Stomach smooth muscle (tissue), 2 donors: ENCODE measurements around the gene NRG3.

Source experiments
- H3K27ac ChIP-seq: one replicate; pipeline ENCODE4 v1.7.0; 2013; ENCODE audit warnings: mild to moderate bottlenecking, low read length, inconsistent platforms
- H3K27me3 ChIP-seq, 2 donors: one replicate each; pipeline ENCODE4 v1.7.0; 2013; ENCODE audit warnings: low read length in 2 of 2; ENCODE audit not compliant: insufficient read depth in 2 of 2, control insufficient read depth in 1 of 2
- H3K36me3 ChIP-seq, 2 donors: one replicate each; pipeline ENCODE4 v1.7.0; 2013; ENCODE audit warnings: low read length in 2 of 2; ENCODE audit not compliant: control insufficient read depth in 2 of 2, insufficient read depth in 2 of 2
- H3K4me1 ChIP-seq: one replicate; pipeline ENCODE4 v1.7.0; 2013; ENCODE audit warnings: low read length; ENCODE audit not compliant: control insufficient read depth, insufficient read depth
- H3K4me3 ChIP-seq, 2 donors: one replicate each; pipeline ENCODE4 v1.7.0; 2013; ENCODE audit warnings: low read length in 2 of 2
- H3K9ac ChIP-seq, 2 donors: one replicate each; pipeline ENCODE4 v1.7.0; 2013; ENCODE audit warnings: low read length in 2 of 2, mild to moderate bottlenecking in 1 of 2
- H3K9me3 ChIP-seq, 2 donors: one replicate each; pipeline ENCODE4 v1.7.0; 2013; ENCODE audit warnings: low read length in 2 of 2; ENCODE audit not compliant: control insufficient read depth in 2 of 2
- donor health status: healthy.
- donor health status: Pancreatic carcinoma.

Gene NRG3

GRCh38 chr10:82150123-82150900 is 275.3 kb downstream of the NRG3 start:
- Histone ChIP-seq H3K9ac (no peak overlapping the region), H3K27ac (no peak overlapping the region), H3K4me1 (no peaks in the 10 kb centered on the region), H3K4me3 (no peak overlapping the region), H3K9me3 (no peaks in the 10 kb centered on the region), H3K27me3 (no peaks in the 10 kb centered on the region), H3K36me3 (no peaks in the 10 kb centered on the region)

DNA sequence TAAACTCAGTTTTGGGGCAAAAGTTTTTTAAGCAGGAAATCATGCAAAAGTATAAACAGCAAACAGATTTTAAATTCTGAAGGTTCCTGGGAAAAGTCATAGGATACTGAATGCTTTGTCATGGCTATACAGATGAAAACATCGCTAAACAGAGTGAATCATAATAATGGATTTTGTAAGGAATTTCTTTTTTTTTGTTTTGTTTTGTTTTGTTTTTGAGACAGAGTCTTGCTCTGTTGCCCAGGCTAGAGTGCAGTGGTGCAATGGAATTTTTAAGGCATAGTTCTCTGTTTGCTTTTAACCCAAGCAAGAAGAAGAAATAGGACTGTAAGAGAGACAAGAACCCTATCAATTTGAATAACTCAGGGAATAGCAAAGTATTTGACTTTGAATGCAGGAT is 285.3 kb downstream of the NRG3 start:
- Histone ChIP-seq H3K27ac (no peak overlapping the region), H3K9me3 (no peaks in the 10 kb centered on the region), H3K27me3 (no peaks in the 10 kb centered on the region)

DNA sequence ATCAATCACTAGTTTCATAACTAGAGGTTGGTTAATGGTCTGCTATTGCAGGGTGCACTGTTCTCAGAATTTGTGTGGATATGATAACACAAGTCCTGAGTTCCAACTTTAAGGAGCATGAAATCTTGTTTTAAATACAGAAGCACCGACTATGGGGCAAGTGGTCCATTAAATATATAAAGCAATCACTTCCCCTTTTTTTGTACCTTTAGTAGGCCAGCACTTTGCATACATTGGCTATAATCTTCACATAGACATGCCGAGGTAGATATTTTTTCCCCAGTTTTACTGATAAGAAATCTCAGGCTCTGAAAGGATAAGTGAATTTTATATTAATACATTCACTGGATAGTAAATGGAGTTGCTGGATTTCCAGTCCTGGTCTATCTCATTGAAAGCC is 286.3 kb downstream of the NRG3 start:
- H3K9ac ChIP-seq, result no peak overlapping the region
- H3K27ac ChIP-seq, result no peak overlapping the region
- no peaks in the 10 kb centered on the region for H3K36me3 ChIP-seq
- no peaks in the 10 kb centered on the region for H3K4me1 ChIP-seq
- H3K9me3 ChIP-seq, result no peaks in the 10 kb centered on the region
- H3K27me3 ChIP-seq, result no peaks in the 10 kb centered on the region
- H3K4me3 ChIP-seq, result no peak overlapping the region

More for the DNA sequence above, 285.3 kb downstream of the NRG3 start:
- Histone ChIP-seq H3K9ac (no peak overlapping the region), H3K4me1 (no peaks in the 10 kb centered on the region), H3K4me3 (no peak overlapping the region), H3K36me3 (no peaks in the 10 kb centered on the region)

GRCh38 chr10:82162549-82163195 is 287.7 kb downstream of the NRG3 start:
- Histone ChIP-seq H3K9ac (no peak overlapping the region), H3K27me3 (no peaks in the 10 kb centered on the region), H3K9me3 (no peaks in the 10 kb centered on the region), H3K4me1 (no peaks in the 10 kb centered on the region), H3K4me3 (no peak overlapping the region), H3K36me3 (no peaks in the 10 kb centered on the region), H3K27ac (no peak overlapping the region)

DNA sequence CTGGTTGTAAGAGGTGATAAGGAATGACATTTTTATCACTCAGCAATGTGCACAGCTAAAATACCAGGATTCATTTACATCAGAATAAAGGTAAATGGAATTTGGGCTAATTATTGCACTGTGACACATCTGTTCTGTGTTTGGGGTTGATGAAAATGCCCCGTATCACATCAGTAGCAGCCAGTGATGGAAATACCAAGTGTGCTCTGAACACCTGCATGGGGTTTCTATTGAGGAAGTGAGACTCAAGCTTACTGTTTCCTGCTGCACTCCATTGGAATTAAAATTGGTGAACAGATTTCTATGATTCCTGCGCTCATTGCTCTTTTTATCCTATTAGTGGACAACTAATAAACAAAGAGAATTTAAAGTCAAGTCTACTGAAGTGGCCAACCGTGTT is 296.9 kb downstream of the NRG3 start:
- Histone ChIP-seq H3K4me1 (no peaks in the 10 kb centered on the region), H3K9me3 (no peaks in the 10 kb centered on the region), H3K9ac (no peak overlapping the region), H3K36me3 (no peaks in the 10 kb centered on the region), H3K27ac (no peak overlapping the region), H3K4me3 (no peak overlapping the region), H3K27me3 (no peaks in the 10 kb centered on the region)

- Histone ChIP-seq H3K27me3 (no peaks in the 10 kb centered on the region), H3K9me3 (peaks cover 0 to 2% of the 10 kb centered on the region in 2 donors), H3K4me3 (no peak overlapping the region), H3K9ac (no peak overlapping the region), H3K27ac (no peak overlapping the region), H3K36me3 (no peaks in the 10 kb centered on the region), H3K4me1 (no peaks in the 10 kb centered on the region)
Measured at GRCh38 chr10:82176587-82176986, 301.6 kb downstream of the NRG3 start.

- H3K4me3 ChIP-seq, result no peak overlapping the region
Measured at GRCh38 chr10:82190432-82191260, 315.7 kb downstream of the NRG3 start.

DNA sequence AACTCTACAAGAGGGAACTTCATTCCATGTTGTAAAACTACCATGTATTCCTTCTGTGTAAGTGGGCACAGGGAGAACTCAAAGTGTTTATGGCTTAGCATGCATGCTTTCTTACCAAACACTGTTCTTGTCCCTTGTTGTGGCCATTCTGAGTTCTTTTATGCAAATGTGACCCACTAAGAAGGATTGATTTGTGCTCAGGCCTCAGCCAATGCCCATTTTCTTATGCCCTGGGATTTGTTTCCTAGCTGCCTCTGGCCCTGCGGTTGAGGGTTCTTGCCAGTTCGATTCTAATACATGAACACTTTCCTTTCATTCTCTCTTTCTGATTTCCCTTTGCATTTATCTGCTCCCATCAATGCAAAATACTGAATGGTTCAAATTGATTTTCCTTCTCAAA is 316.7 kb downstream of the NRG3 start:
- no peak overlapping the region for H3K27ac ChIP-seq
- H3K27me3 ChIP-seq, result no peaks in the 10 kb centered on the region
- no peak overlapping the region for H3K9ac ChIP-seq
- H3K9me3 ChIP-seq, result no peaks in the 10 kb centered on the region
- H3K4me1 ChIP-seq, result no peaks in the 10 kb centered on the region
- no peak overlapping the region for H3K4me3 ChIP-seq
- H3K36me3 ChIP-seq, result no peaks in the 10 kb centered on the region

More at GRCh38 chr10:82190432-82191260, 315.7 kb downstream of the NRG3 start:
- Histone ChIP-seq H3K36me3 (no peaks in the 10 kb centered on the region), H3K9ac (no peak overlapping the region), H3K9me3 (no peaks in the 10 kb centered on the region), H3K27ac (no peak overlapping the region), H3K4me1 (no peaks in the 10 kb centered on the region), H3K27me3 (no peaks in the 10 kb centered on the region)

- no peak overlapping the region for H3K27ac ChIP-seq
- no peaks in the 10 kb centered on the region for H3K9me3 ChIP-seq
- no peak overlapping the region for H3K4me3 ChIP-seq
- no peaks in the 10 kb centered on the region for H3K4me1 ChIP-seq
- no peaks in the 10 kb centered on the region for H3K27me3 ChIP-seq
- H3K9ac ChIP-seq, result no peak overlapping the region
- H3K36me3 ChIP-seq, result no peaks in the 10 kb centered on the region
Measured at GRCh38 chr10:82192665-82193064, 317.7 kb downstream of the NRG3 start.

GRCh38 chr10:82194419-82194818 is 319.4 kb downstream of the NRG3 start:
- Histone ChIP-seq H3K9me3 (no peaks in the 10 kb centered on the region), H3K27ac (no peak overlapping the region), H3K36me3 (no peaks in the 10 kb centered on the region), H3K27me3 (no peaks in the 10 kb centered on the region), H3K4me3 (no peak overlapping the region), H3K4me1 (no peaks in the 10 kb centered on the region), H3K9ac (no peak overlapping the region)
